Activated T-helper 1 cell treated with Interleukin-2 at 50 U/mL for 16 hours (primary cell): Measurements from ENCODE around the gene ERVH48-1.
"Not testable (repeated sequence)": the region's sequence is repeated elsewhere in the genome, so short reads cannot be mapped to it uniquely, and the experiment has no call there.

ENCODE experiments used
- DNase-seq: peaks from one replicate; pipeline ENCODE4 v3.0.0-alpha.2; 2020; ENCODE audit warnings: low read depth

ERVH48-1 gene

DNA sequence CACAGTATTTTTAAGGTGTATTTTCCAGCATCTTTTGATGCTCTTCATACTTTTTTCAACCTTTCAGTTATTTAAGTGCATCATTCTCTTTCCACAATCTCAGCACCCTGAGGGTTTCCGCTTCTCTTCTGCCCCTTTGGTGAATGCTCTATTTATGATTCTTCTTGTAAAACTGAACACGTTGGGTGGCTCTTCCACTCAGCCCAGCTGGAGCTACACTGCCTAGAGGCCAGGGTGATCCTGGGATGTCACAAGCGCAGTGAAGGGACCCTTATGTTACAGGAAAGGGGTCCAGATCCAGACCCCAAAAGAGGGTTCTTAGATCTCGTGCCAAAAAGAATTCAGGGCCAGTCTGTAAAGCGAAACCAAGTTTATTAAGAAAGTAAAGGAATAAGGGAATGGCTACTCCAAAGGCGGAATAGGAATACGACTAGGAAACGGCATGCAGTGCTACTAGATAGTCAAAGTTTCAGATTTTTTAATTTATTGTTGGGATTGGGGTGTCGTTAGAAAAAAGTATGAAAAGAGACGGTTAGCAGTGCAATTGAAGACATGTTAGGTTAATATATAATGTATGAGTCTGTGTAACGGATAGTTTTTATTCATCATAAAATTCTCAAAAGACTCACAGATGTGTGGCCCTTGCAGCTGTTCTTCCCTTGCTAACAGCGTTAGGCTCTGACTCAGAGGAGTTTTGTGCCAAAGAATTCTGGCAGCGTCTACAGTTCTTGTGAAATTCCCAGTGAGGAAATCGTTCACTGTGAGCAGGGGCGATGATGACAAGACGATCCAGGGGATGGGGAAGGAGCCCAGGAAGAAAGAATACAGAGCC is 14.4 kb upstream of the ERVH48-1 start:
- DNase-seq = no peak

DNA sequence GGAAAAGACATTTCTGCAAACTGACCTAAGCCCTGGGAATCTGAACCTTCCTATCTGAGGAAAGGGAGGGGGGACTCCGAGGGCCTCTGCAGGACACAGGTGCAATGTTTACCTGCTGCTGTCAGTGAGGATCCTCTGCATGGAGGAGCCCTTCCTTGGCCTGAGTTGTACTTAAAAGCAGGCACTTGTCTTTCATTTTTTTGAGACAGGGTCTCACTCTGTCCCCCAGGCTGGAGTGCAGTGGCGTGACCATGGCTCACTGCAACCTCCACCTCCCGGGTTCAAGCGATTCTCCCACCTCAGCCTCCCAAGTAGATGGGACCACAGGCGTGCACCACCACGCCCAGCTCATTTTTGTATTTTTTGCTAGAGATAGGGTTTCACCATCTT is 13.2 kb upstream of the ERVH48-1 start:
- DNase-seq = not testable (repeated sequence)

DNA sequence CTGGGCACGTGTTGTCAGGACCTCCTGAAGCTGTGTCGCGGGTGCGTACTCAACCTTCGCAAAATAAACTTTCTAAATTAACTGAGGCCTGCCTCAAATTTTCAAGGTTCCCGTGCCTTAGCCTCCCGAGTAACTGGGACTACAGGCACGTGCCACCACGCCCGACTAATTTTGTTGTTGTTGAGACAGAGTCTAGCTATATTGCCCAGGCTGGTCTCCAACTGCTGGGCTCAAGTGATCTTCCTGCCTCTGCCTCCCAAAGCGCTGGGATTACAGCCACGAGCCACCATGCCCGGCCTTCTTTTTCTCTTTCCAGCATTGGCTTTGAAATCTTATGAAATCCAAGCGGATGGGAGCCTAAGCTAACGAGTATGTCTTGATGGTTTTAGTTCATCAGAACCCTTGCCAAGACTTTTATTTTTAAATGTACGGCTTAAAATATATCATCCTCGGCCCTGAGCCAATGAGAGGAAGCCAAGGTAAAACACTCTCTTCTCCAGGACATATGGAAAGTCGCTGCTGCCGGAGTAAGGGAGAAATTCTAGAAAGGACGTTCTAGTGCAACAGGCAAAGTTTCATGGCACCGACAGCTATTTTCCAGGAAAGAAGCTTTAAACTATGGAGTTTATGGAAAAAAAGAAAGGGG is 12.7 kb upstream of the ERVH48-1 start:
- DNase-seq = no peak

DNA sequence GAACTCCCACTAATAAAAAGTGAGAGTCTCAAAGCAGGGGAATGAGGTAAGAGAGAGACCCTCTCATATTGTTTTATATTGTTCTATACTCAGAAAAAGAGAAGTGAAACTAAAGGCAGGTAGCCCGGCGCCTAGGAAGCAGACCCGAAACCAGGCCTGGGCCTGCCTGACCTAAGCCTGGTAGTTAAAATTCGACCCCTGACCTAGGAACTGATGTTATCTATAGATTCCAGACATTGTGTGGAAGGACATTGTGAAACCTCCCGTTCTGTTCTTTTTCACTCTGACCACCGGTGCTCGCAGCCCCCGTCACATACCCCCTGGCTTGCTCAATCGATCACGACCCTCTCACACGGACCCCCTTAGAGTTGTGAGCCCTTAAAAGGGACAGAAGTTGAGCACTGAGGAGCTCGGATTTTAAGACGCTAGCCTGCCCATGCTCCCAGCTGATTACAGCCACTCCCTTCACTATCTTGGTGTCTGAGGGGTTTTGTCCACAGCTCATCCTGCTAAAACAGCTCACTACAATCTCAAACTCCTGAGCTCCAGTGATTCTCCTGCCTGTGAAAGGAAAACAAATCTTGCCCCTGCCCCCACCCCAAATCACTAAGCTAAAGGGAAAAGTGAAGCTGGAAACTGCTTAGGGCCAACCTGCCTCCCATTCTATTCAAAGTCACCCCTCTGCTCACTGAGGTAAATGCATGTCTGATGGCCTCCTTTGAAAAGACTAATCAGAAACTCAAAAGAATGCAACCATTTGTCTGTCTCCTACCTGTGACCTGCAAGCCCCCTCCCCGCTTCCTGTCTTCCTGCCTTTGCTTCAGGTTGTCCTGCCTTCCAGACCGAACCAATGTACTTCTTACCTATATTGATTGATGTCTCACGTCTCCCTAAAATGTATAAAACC is 11.9 kb upstream of the ERVH48-1 start:
- not testable (repeated sequence) for DNase-seq

DNA sequence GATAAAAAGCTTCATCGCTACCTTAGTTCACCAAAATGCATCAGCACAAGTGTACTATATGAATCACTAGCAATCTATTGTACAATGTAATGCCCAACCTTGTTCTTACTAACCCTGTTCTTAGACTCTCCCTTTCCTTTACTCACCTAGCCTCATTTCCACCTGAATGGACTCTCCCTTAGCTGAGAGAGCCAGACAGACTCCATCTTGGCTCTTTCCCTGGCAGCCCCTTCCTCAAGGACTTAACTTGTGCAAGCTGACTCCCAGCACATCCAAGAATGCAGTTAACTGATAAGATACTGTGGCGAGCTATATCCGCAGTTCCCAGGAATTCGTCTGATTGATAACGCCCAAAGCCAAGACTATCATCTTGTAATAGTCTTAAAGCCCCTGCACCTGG is 10.9 kb upstream of the ERVH48-1 start:
- DNase-seq = not testable (repeated sequence)

DNA sequence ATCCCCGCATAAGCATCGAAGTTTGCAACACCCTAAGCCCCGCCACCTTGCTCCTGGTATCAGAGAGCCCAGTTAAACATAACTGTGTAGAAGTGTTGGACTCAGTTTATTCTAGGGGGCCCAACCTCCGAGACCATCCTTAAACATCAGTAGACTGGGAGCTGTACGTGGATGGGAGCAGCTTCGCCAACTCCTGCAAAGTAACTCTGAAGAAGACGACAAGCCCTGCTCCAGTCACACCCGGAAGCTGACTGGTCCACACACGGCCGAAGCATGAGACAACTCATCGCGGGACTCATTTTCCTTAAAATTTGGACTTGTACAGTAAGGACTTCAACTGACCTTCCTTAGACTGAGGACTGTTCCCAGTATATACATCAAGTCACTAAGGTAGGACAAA is 8.5 kb upstream of the ERVH48-1 start:
- DNase-seq = not testable (repeated sequence)

DNA sequence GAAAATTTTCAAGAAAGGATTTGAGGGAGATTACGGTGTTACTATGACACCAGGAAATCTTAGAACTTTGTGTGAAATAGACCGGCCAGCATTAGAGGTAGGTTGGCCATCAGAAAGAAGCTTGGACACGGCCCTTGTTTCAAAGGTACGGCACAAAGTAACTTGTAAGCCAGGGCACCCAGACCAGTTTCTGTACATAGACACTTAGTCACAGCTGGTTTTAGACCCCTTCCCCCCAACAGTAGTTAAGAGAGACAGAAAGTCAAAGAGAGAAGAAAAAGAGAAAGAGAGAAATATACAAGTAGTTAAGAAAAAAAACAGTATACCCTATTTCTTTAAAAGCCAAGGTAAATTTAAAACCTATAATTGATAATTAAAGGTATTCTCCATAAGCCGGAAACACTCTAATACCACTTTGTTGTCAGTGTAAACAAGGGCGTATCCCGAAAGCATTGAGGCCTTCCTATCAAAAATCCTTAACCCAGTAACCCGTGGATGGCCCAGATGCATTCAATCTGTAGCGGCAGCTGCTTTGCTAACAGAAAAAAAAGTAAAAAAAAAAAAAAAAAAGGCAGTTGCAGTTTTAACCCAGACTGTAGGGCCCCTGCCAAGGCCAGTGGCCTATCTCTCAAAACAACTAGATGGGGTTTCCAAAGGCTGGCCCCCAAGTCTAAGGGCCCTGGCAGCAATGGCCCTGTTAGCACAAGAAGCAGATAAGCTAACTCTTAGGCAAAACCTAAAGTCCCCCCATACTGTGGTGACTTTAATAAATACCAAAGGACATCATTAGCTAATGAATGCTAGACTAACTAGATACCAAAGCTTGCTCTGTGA is 7.9 kb upstream of the ERVH48-1 start:
- DNase-seq = not testable (repeated sequence)

DNA sequence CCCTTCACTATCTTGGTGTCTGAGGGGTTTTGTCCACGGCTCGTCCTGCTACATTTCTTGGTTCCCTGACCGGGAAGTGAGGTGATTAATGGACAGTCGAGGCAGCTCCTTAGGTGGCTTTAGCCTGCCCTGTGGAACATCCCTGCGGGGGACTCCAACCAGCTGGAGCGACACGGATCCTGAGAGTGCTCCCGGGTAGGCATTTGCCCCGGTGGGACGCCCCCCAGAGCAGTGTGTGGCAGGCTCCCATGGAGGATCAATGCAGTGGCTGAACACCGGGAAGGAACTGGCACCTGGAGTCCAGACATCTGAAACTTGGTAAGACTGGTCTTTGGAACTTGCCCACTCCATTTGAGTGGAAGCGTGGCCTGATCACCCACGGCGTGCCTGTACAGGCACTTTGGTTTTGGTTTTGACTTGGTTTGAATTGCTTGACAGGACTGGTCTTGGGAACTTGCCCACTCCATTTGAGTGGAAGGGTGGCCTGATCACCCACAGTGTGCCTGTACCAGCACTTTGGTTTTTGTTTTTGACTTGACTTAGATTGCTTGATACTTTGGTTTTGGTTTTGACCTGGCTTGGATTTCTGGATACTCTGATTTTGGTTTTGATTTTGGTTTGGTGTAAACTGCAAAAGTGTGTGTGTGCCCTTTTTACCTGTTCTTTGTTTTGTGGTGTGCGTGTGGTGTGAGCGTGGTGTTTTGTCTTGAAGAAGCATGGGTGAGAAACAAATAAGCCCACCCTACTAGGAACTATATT is 7.1 kb upstream of the ERVH48-1 start:
- not testable (repeated sequence) for DNase-seq

DNA sequence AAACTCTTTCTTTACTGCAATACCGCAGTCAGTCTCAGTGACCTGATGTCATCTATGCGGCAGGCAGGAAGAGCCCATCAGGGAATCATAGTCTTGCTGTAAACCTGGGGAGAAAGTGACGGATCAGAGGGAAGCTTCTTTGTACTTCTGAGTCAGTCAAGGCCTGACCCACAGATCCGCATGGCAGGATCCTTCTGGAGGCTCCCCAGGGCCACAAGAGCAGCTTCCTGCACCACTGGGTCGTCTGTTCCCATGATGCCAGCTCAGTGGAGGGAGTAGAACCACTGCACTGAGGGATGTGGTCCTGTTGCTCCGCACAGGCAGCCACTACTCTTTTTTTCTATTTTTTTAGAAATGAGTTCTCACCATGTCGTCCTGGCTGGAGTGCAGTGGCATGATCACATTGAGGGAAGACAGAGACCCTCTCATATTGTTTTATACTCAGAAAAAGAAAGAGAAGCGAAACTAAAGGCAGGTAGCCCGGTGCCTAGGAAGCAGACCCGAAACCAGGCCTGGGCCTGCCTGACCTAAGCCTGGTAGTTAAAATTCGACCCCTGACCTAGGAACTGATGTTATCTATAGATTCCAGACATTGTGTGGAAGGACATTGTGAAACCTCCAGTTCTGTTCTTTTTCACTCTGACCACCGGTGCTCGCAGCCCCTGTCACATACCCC is 6.3 kb upstream of the ERVH48-1 start:
- no peak for DNase-seq

DNA sequence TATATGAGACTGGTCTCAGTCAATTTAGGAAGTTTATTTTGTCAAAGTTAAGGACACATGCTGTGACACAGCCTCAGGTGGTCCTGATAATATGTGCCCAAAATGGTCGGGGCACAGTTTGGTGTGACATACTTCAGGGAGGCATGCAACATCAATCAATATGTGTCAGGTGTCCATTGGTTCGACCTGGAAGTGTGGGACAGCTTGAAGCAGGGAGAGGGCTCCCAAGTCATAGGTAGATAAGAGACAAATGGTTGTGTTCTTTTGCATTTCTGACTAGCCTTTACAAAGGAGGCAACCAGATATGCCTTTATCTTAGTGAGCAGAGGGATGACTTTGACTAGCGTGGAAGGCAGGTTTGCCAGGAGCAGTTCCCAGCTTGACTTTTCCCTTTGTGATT is 4.5 kb upstream of the ERVH48-1 start:
- DNase-seq = no peak

DNA sequence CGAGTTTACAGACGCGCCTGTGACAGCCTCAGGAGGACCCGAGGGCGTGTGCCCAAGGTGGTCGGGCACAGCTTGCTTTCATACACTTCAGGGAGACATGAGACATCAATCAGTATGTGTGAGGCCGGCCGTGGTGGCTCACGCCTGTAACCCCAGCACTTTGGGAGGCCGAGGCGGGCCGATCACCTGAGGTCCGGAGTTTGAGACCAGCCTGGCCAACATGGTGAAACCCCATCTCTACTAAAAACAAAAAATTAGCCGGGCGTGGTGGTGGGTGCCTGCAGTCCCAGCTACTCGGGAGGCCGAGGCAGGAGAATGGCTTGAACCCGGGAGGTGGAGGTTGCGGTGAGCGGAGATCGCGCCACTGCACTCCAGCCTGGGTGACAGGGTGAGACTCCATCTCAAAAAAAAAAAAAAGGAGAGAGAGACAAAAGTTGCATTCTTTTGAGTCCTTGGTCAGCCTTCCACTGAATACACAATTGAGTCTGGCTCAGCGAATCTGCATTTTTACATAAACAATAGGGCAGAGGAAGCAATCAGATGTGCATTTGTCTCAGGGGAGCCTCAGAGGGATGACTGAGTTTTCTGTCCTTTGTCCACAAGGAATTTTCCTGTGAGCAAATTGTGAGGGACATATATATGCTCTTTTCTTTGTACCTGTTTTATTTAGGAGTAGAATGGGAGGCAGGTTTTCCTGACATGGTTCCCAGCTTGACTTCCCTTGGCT is 2.2 kb upstream of the ERVH48-1 start:
- DNase-seq = not testable (repeated sequence)

DNA sequence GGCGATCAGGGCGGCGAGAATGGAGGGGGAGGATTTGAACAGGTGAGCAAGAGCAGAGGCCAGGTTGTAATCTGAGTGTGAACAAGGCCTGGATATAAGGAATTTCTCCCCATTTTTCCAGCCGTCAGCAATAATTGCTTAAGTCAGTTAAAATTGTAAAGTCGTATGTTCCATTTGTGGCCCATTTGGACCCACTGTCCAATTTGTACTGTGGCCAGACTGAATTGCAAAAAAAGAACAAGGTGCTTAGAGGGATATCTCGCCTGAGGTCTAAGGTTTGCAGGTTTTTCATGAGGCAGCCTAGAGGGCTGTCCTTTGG is 1.0 kb downstream of the ERVH48-1 start:
- no peak for DNase-seq

DNA sequence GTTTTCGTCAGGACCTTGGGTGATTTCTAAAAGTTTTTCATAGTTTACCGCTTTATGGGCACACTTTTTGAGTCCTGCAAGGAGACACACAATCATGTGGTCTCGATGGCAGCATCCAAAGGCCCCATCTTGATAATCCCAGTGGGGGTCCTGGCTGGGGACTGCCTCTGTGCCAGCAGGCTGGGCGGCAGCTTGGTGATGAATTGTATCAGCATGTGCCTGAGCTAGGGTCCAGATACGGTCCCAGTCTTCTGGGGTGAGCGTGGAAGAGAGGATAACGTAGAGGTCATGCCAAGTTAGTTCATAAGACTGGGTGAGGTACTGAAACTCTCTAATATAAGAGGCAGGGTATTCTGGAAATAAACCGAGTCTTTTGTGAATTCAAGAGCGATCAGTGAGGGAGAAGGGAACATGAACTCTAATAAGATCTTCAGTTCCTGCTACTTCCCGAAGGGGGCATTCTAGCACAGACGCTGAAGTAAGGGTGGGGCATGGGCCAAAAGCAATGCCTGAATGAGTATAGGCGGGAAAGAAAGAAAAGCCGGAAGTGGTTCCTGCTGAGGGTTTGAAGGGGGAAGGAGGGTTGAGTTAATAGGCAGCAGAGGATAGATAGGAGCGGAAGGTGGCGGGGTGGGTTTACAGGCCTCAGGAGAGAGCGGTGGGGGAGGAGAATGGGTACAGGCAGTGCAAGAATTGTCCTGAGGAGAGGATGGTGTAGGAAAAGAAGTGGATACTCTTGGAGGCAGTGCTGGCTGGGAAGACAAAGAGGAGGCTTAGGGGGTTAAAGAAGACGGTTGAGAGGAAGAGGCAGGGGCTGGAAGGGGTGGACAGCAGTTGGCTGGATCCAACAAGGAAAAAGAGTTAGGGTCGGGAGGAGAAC is 1.6 kb downstream of the ERVH48-1 start:
- peak; percentile 32 for DNase-seq

DNA sequence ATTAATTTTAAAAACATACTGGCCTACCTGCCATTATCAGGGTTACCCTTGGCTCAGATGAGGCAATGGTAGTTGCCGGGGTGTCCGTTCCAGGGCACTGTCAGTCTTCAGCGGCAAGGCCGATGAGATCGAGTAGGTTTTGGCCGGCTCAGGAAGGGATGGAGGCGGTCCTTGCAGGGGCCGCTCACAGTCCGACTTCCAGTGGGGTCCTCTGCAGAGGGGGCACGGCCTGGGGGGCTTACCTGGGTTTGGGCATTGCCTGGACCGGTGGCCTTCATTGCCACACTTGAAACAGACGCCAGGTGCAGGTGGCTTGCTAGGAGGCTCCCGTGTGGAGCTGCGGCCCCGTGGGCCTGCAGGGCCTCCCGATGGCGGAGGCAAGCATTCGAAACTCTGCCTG is 2.5 kb downstream of the ERVH48-1 start:
- no peak for DNase-seq

DNA sequence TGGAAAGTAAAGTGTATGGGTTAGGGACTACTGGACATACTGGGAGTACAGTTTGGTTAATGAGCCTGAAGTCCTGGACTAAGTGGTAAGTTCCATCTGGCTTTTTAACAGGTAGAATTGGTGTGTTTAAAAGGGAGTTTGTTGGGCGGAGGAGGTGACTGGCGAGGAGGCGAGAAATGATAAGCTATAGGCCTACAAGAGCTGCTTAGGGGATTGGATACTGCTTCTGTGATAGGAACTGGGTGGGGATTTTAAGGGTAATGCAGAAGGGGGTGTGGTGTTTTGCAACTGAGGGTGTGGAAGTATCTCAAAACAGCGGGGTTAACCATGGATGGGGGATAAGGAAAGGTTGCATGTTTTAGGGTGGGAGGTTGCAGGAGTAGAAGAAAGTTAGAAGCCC is 3.5 kb downstream of the ERVH48-1 start:
- DNase-seq = no peak

DNA sequence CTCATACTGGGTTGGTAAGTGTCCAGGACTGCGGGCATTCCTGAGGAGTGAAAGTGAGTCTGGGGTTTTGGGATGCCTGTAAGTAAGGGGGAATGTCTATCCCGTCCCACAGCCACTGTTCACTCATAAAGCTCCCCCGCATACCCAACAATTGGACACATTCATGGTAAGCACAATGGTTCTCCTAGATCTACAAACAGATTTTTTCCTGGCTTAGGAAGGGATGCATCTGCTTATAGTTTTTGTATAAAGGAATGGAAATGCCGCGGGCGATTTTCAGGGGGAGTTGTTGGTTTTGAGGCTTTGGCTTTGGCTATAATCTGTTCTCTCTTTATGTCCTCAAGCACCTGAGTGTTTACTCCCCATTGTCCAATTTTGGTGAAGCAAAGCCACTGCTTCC is 7.1 kb downstream of the ERVH48-1 start:
- DNase-seq = no peak

DNA sequence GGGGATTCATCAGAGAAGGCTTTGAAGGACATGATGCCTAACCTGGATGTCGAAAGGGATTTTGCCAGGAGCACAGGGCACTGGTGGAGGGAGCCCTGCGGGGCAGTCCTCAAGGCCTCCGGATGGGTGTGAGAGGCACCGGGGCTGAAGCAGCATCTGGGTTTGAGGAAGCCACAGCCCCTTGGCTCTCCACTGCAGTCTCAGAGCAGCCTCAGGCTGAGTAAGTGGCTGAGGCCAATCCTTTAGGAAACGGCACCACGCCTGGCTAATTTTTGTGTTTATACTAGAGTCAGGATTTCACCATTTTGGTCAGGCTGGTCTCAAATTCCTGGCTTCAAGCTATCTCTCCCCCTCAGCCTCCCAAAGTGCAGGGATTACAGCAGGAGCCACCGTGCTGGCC is 12.0 kb downstream of the ERVH48-1 start:
- no peak for DNase-seq

DNA sequence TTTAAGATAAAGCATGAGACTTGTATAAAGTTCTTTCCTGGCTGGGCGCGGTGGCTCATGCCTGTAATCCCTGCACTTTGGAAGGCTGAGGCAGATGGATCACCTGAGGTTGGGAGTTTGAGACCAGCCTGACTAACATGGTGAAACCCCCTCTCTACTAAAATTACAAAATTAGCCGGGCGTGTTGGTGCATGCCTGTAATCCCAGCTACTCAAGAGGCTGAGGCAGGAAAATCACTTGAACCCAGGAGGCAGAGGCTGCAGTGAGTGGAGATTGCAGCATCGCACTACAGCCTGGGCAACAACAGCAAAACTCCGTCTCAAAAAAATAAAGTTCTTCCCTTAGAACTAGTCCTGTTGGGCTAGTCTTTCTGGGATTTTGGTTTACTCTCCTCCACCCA is 13.5 kb downstream of the ERVH48-1 start:
- not testable (repeated sequence) for DNase-seq

DNA sequence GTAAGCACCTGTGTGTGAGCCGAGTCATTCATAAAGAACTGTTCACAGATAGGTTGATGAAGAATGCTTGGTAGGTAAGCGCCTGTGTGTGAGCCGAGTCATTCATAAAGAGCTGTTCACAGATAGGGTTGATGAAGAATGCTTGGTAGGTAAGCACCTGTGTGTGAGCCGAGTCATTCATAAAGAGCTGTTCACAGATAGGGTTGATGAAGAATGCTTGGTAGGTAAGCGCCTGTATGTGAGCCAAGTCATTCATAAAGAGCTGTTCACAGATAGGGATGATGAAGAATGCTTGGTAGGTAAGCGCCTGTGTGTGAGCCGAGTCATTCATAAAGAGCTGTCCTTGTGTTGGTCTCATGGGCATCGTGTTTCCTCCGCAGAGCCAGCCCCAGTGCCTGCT is 16.9 kb downstream of the ERVH48-1 start:
- not testable (repeated sequence) for DNase-seq
